Keratinocyte (primary cell): ENCODE results near the gene MRM2. TPM values are rescaled to one million over a fixed set of nuclear protein-coding genes. Genes with fewer than 3 reads are reported as not detected.

Source experiments
- DNase-seq: peaks from one replicate; pipeline ENCODE4 v3.0.0-alpha.2; 2011; ENCODE audit warnings: low read depth, missing footprints, low spot score
- FAIRE-seq: peaks from 2 replicates; lab custom pipeline; 2011; peaks lifted over from hg19 to GRCh38; lab: Jason Lieb, UNC
- H2AFZ ChIP-seq: 2 replicates; pipeline ENCODE4 v1.6.0; 2012; ENCODE audit warnings: low read length, control low read depth, inconsistent platforms; ENCODE audit not compliant: control insufficient read depth
- H3K27ac ChIP-seq: 2 replicates; pipeline ENCODE4 v1.5.1; 2011; ENCODE audit warnings: low read length; ENCODE audit not compliant: control insufficient read depth, insufficient read depth
- H3K27me3 ChIP-seq: 3 replicates; pipeline ENCODE4 v1.6.0; 2011; ENCODE audit warnings: low read length; ENCODE audit not compliant: control insufficient read depth, insufficient read depth; ENCODE audit errors: extremely low read depth
- H3K36me3 ChIP-seq, 2 experiments: 2 replicates in 1 of 2; 3 replicates in 1 of 2; pipeline ENCODE4 v1.5.1; 2011; ENCODE audit warnings: low read length in 2 of 2, mild to moderate bottlenecking in 1 of 2; ENCODE audit not compliant: control insufficient read depth in 2 of 2, insufficient read depth in 2 of 2; ENCODE audit errors: extremely low read depth in 1 of 2
- H3K4me1 ChIP-seq: 3 replicates; pipeline ENCODE4 v1.5.1; 2011; ENCODE audit warnings: low read length; ENCODE audit not compliant: control insufficient read depth, insufficient read depth; ENCODE audit errors: extremely low read depth
- H3K4me2 ChIP-seq: 3 replicates; pipeline ENCODE4 v1.6.0; 2011; ENCODE audit warnings: low read depth, low read length; ENCODE audit not compliant: control insufficient read depth, insufficient read depth; ENCODE audit errors: extremely low read depth
- H3K4me3 ChIP-seq, 3 experiments: fragments of 200-600 bp in 1 of 3; sonication (generic) in 1 of 3; 2 replicates in 2 of 3; 3 replicates in 1 of 3; pipeline ENCODE4 v1.5.1; 2011 to 2016; ENCODE audit warnings: low read length in 3 of 3, mild to moderate bottlenecking in 3 of 3, control low read depth in 2 of 3, inconsistent platforms in 1 of 3, low read depth in 1 of 3, mixed read lengths in 1 of 3, mixed run types in 1 of 3, moderate library complexity in 1 of 3; ENCODE audit not compliant: control insufficient read depth in 2 of 3, insufficient read depth in 2 of 3; ENCODE audit errors: extremely low read depth in 1 of 3
- H3K79me2 ChIP-seq: 2 replicates; pipeline ENCODE4 v1.6.0; 2012; ENCODE audit warnings: low read length; ENCODE audit not compliant: control insufficient read depth, insufficient read depth
- H3K9ac ChIP-seq: 3 replicates; pipeline ENCODE4 v1.6.0; 2011; ENCODE audit warnings: low read length; ENCODE audit not compliant: control insufficient read depth, insufficient read depth; ENCODE audit errors: extremely low read depth
- H3K9me1 ChIP-seq: 3 replicates; pipeline ENCODE4 v1.6.0; 2011; ENCODE audit warnings: low read length; ENCODE audit not compliant: control insufficient read depth, insufficient read depth; ENCODE audit errors: extremely low read depth
- H3K9me3 ChIP-seq: 2 replicates; pipeline ENCODE4 v1.5.1; 2012; ENCODE audit warnings: low read depth, low read length; ENCODE audit not compliant: control insufficient read depth
- H4K20me1 ChIP-seq: 3 replicates; pipeline ENCODE4 v1.6.0; 2011; ENCODE audit warnings: low read length; ENCODE audit not compliant: control insufficient read depth, insufficient read depth; ENCODE audit errors: extremely low read depth
- CTCF ChIP-seq, 3 experiments: IDR thresholded peaks in 1 of 3; conservative IDR thresholded peaks in 1 of 3; optimal IDR thresholded peaks in 1 of 3; 2 replicates in 2 of 3; 3 replicates in 1 of 3; pipeline versions ENCODE3 to v1.5.1; 2011; ENCODE audit warnings: low read length in 3 of 3, mild to moderate bottlenecking in 3 of 3, moderate library complexity in 2 of 3, control low read depth in 1 of 3, inconsistent platforms in 1 of 3; ENCODE audit not compliant: insufficient read depth in 2 of 3; ENCODE audit errors: extremely low read depth in 1 of 3
- EZH2 ChIP-seq: IDR thresholded peaks from one replicate; pipeline ENCODE4 v1.6.1; 2012; ENCODE audit warnings: inconsistent platforms, mild to moderate bottlenecking, low read length, moderate library complexity
- dilution Hi-C: fragments of 300-500 bp; cut with MboI; formaldehyde crosslinking; loops from one replicate; pipeline ENCODE4 v1.7.0; 2020; ENCODE audit warnings: low sequenced_read_pairs; ENCODE audit not compliant: extremely low pct_ligation_motif_present
- polyA plus RNA-seq, 5 experiments: library from polyadenylated mRNA; depleted of rRNA in 3 of 5; stranded (reverse) in 3 of 5; stranded (forward) in 1 of 5; unstranded in 1 of 5; fragments of >200 nt; gene quantifications; 1 replicate in 1 of 5; 2 replicates in 3 of 5; 3 replicates in 1 of 5; pipeline versions ENCODE4 v1.2.1 to v1.2.3, GENCODE V29; 2011 to 2012; ENCODE audit warnings: missing spikeins in 2 of 5, low read depth in 1 of 5, low replicate concordance in 1 of 5

Gene MRM2
- polyA plus RNA-seq, 1 donor (not counting 4 experiments of a cell fraction or from before 2014, with no cell fraction given) = 21.5 TPM

GRCh38 chr7:2247141-2247995, 5.4 kb upstream of the MRM2 start:
- no peaks in the 10 kb centered on the region for H3K9me3 ChIP-seq
- dilution Hi-C loops = no loop called here

GRCh38 chr7:2245883-2246675, 4.1 kb upstream of the MRM2 start:
- no peak overlapping the region for H2AFZ ChIP-seq
- dilution Hi-C loops = no loop called here
- no peak overlapping the region for H3K9ac ChIP-seq
- no peaks in the 10 kb centered on the region for H4K20me1 ChIP-seq
- no peak overlapping the region for H3K4me2 ChIP-seq
- H3K9me1 ChIP-seq = peaks cover 2% of the 10 kb centered on the region
- H3K27ac ChIP-seq = no peak overlapping the region
- H3K36me3 ChIP-seq = peaks cover 0 to 6% of the 10 kb centered on the region in 2 experiments
- DNase-seq (no peak), FAIRE-seq (no peak)
- H3K9me3 ChIP-seq = no peaks in the 10 kb centered on the region
- H3K4me3 ChIP-seq = no peak overlapping the region
- H3K27me3 ChIP-seq = no peaks in the 10 kb centered on the region
- H3K4me1 ChIP-seq = peaks cover 22% of the 10 kb centered on the region
- TF ChIP-seq CTCF (optimal IDR thresholded peaks at IDR 0.05 in 1 of 3, IDR thresholded peaks at IDR 0.05 in 1 of 3, conservative IDR thresholded peaks at IDR 0.05 in 1 of 3; ENCODE audit: extremely low read depth in 1 of 3, insufficient read depth in 2 of 3, low read length in 3 of 3) (no peak), EZH2 (no peak)
- peaks cover 15% of the 10 kb centered on the region for H3K79me2 ChIP-seq

More at GRCh38 chr7:2247141-2247995, 5.4 kb upstream of the MRM2 start:
- H3K27me3 ChIP-seq = no peaks in the 10 kb centered on the region
- no peak overlapping the region for H3K4me3 ChIP-seq
- DNase-seq (no peak), FAIRE-seq (no peak)
- no peak overlapping the region for H3K27ac ChIP-seq
- H2AFZ ChIP-seq = no peak overlapping the region
- no peak overlapping the region for H3K4me2 ChIP-seq
- no peak for TF ChIP-seq EZH2
- peak; percentile 55 to 72 (median 61) for TF ChIP-seq CTCF (optimal IDR thresholded peaks at IDR 0.05 in 1 of 3, IDR thresholded peaks at IDR 0.05 in 1 of 3, conservative IDR thresholded peaks at IDR 0.05 in 1 of 3; ENCODE audit: extremely low read depth in 1 of 3, insufficient read depth in 2 of 3, low read length in 3 of 3)
- H4K20me1 ChIP-seq = no peaks in the 10 kb centered on the region
- H3K36me3 ChIP-seq = peaks cover 0 to 6% of the 10 kb centered on the region in 2 experiments
- peaks cover 2% of the 10 kb centered on the region for H3K9me1 ChIP-seq
- H3K79me2 ChIP-seq = peaks cover 5% of the 10 kb centered on the region
- H3K4me1 ChIP-seq = peaks cover 22% of the 10 kb centered on the region
- H3K9ac ChIP-seq = no peak overlapping the region
